ENCODE results near the gene SOX2.

- TF ChIP-seq CTCF (IDR thresholded peaks at IDR 0.05) (no peak), POLR2AphosphoS5 (IDR thresholded peaks at IDR 0.05) (no peak), POLR2A (IDR thresholded peaks at IDR 0.05) (no peak), EP300 (IDR thresholded peaks at IDR 0.05) (no peak)
Observed at GRCh38 chr3:181741417-181741816, 29.7 kb downstream of the SOX2 start.
